Stimulated activated CD8-positive, alpha-beta memory T cell treated with anti-CD3 and anti-CD28 coated beads, Interleukin-2, amount 100 ng/mL, for 48 hours (primary cell): ENCODE results near the gene NFXL1.
A peak's percentile ranks its signal among the peaks of the same experiment; 100 is the strongest.
"Not testable (repeated sequence)": the region's sequence is repeated elsewhere in the genome, so short reads cannot be mapped to it uniquely, and the experiment has no call there.

Source experiments
- DNase-seq, 2 donors: peaks; one replicate each; pipeline ENCODE4 v3.0.0-alpha.2; 2020; ENCODE audit warnings: low read depth in 2 of 2

Gene NFXL1

GRCh38 chr4:47914220-47914925 lies at the start of gene NFXL1:
Gene NFXL1, minus strand, starts transcription at chr4:47914583. Its CDS starts 380 bp downstream, at chr4:47914203.
- peak; percentile 94 to 95 for DNase-seq

GRCh38 chr4:47954677-47955076 lies 40.3 kb upstream of the NFXL1 start:
- DNase-seq, result no peak

GRCh38 chr4:47954245-47954644 lies 39.9 kb upstream of the NFXL1 start:
- no peak for DNase-seq

- DNase-seq, result no peak
These were observed 31.7 kb upstream of the NFXL1 start for GRCh38 chr4:47945930-47946726.

GRCh38 chr4:47942081-47942819 lies 27.9 kb upstream of the NFXL1 start:
- no peak for DNase-seq

GRCh38 chr4:47939456-47939855 lies 25.1 kb upstream of the NFXL1 start:
- no peak for DNase-seq

- no peak for DNase-seq
These were observed 22.0 kb upstream of the NFXL1 start for GRCh38 chr4:47936336-47936735.

GRCh38 chr4:47933840-47934239 lies 19.5 kb upstream of the NFXL1 start:
- DNase-seq, result no peak

GRCh38 chr4:47930971-47931804 lies 16.8 kb upstream of the NFXL1 start:
- DNase-seq, result no peak

- no peak for DNase-seq
These were observed 15.4 kb upstream of the NFXL1 start for GRCh38 chr4:47929682-47930201.

- peak; percentile 13 to 15 for DNase-seq
These were observed 12.4 kb upstream of the NFXL1 start for GRCh38 chr4:47926667-47927258.

GRCh38 chr4:47923261-47923608 lies 8.9 kb upstream of the NFXL1 start:
- DNase-seq, result not testable (repeated sequence)

- DNase-seq, result not testable (repeated sequence)
These were observed 8.3 kb upstream of the NFXL1 start for GRCh38 chr4:47922436-47923260.

GRCh38 chr4:47917163-47917562 lies 2.8 kb upstream of the NFXL1 start:
- not testable (repeated sequence) for DNase-seq

GRCh38 chr4:47915378-47915777 lies 995 bp upstream of the NFXL1 start:
- no peak for DNase-seq

GRCh38 chr4:47914926-47915237 lies 499 bp upstream of the NFXL1 start:
- DNase-seq, result no peak

GRCh38 chr4:47913861-47914219 lies 543 bp downstream of the NFXL1 start:
- peak; percentile 14 to 26 for DNase-seq

GRCh38 chr4:47913330-47913729 lies 1.1 kb downstream of the NFXL1 start:
- no peak for DNase-seq

- no peak for DNase-seq
These were observed 7.2 kb downstream of the NFXL1 start for GRCh38 chr4:47907089-47907646.

GRCh38 chr4:47899639-47900038 lies 14.7 kb downstream of the NFXL1 start:
- DNase-seq, result no peak
